Activated T-cell treated with anti-CD3 and anti-CD28 coated beads, Interleukin-2, amount 50 U/mL, for 24 hours (primary cell): ENCODE data around the gene OR1K1.

Experiments
- DNase-seq: peaks from one replicate; pipeline ENCODE4 v3.0.0-alpha.2; 2020
- H3K27ac Mint-ChIP-seq: 2 replicates; pipeline ENCODE4 v1.8.0; 2020; ENCODE audit warnings: mild to moderate bottlenecking, mixed read lengths
- H3K27me3 Mint-ChIP-seq: 2 replicates; pipeline ENCODE4 v1.8.0; 2020; ENCODE audit warnings: mixed read lengths
- H3K36me3 Mint-ChIP-seq: 2 replicates; pipeline ENCODE4 v1.8.0; 2020; ENCODE audit warnings: low read depth, mixed read lengths
- H3K4me1 Mint-ChIP-seq: 2 replicates; pipeline ENCODE4 v1.8.0; 2020; ENCODE audit warnings: low read depth, mixed read lengths
- H3K4me3 Mint-ChIP-seq: 2 replicates; pipeline ENCODE4 v1.8.0; 2020; ENCODE audit warnings: mild to moderate bottlenecking, moderate library complexity, mixed read lengths
- H3K9me3 Mint-ChIP-seq: 2 replicates; pipeline ENCODE4 v1.8.0; 2020; ENCODE audit warnings: mixed read lengths

Gene OR1K1, protein sequence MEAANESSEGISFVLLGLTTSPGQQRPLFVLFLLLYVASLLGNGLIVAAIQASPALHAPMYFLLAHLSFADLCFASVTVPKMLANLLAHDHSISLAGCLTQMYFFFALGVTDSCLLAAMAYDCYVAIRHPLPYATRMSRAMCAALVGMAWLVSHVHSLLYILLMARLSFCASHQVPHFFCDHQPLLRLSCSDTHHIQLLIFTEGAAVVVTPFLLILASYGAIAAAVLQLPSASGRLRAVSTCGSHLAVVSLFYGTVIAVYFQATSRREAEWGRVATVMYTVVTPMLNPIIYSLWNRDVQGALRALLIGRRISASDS

GRCh38 chr9:122800066-122801060 lies at the start of gene OR1K1:
TSS of gene OR1K1 (plus strand) at chr9:122800123. CDS start at chr9:122800123, 0 bp downstream.
- H3K27ac Mint-ChIP-seq = no peak within 1 kb of the TSS
- H3K27me3 Mint-ChIP-seq = no peaks in the 10 kb centered on the region
- H3K4me1 Mint-ChIP-seq = peaks cover 3% of the 10 kb centered on the region
- no peaks in the 10 kb centered on the region for H3K36me3 Mint-ChIP-seq
- H3K4me3 Mint-ChIP-seq = no peak within 1 kb of the TSS
- no peaks in the 10 kb centered on the region for H3K9me3 Mint-ChIP-seq
- no peak for DNase-seq

GRCh38 chr9:122754825-122755224 lies 45.1 kb upstream of the OR1K1 start:
- Mint-ChIP-seq H3K9me3 (peaks cover 28% of the 10 kb centered on the region), H3K27ac (no peak overlapping the region), H3K36me3 (no peaks in the 10 kb centered on the region), H3K4me1 (no peaks in the 10 kb centered on the region), H3K27me3 (peaks cover 1% of the 10 kb centered on the region), H3K4me3 (no peak overlapping the region)
- no peak for DNase-seq

- Mint-ChIP-seq H3K9me3 (peaks cover 35% of the 10 kb centered on the region), H3K27me3 (no peaks in the 10 kb centered on the region), H3K4me3 (no peak overlapping the region), H3K27ac (no peak overlapping the region), H3K36me3 (no peaks in the 10 kb centered on the region), H3K4me1 (no peaks in the 10 kb centered on the region)
- DNase-seq = no peak
Measured at GRCh38 chr9:122767817-122768216, 32.1 kb upstream of the OR1K1 start.

DNA sequence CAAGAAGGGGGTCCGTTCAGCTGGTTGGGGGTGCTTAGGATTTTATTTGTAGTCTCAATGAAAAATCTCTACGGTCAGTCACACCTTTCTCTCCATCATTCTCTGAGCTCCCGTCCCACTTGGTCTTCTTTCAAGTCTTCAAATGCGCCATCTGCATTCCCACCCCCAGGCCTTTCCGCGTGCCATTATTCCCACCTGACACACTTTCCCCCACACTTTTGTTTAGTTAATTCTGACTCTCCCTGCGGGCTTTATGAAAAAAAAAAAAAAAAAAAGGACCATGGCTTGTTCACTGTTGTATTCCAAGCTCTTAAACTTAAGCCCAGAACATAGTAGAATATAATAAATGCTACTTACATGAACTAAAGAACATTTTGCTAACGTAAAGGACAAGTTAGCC lies 22.9 kb upstream of the OR1K1 start:
- H3K36me3 Mint-ChIP-seq = no peaks in the 10 kb centered on the region

DNA sequence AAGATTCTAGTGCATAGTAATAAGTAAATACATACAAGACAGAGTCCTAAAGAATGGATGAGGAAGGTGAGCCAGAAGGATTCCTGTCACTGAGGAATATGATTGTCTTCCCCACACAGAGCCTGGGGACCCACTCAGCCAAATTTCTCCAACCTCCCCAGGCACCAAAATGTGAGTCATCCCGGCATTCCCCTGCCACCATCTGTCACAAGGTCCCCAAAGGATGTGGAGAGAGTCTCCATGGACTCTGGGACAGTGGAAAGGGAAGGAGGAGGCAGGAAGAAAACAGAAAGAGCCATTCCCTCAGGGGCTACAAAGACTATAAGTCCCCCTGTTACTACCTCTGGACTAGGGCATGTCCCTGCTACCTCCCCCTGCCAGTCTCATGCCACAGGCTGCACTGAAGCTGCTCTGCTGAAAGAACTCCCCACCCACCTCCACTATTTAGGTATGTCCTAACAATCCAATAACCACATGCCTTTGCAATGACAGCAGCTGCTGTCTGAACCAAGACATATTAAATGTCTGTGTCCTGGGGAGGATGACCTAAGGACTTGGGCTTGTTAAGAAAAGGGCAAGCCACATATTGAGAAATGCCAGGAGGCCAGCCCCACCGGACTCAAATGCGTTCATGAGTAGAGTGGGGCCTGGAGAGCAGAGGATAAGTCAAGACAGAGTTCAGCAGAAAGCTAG lies 21.8 kb upstream of the OR1K1 start:
- H3K9me3 Mint-ChIP-seq = peaks cover 2% of the 10 kb centered on the region
- H3K27ac Mint-ChIP-seq = no peak overlapping the region
- DNase-seq = no peak
- H3K36me3 Mint-ChIP-seq = no peaks in the 10 kb centered on the region
- H3K4me3 Mint-ChIP-seq = no peak overlapping the region
- H3K27me3 Mint-ChIP-seq = no peaks in the 10 kb centered on the region
- no peaks in the 10 kb centered on the region for H3K4me1 Mint-ChIP-seq

More for the DNA sequence above, 22.9 kb upstream of the OR1K1 start:
- Mint-ChIP-seq H3K27me3 (no peaks in the 10 kb centered on the region), H3K9me3 (peaks cover 8% of the 10 kb centered on the region), H3K27ac (no peak overlapping the region), H3K4me3 (no peak overlapping the region), H3K4me1 (no peaks in the 10 kb centered on the region)
- no peak for DNase-seq

GRCh38 chr9:122779181-122779580 lies 20.7 kb upstream of the OR1K1 start:
- no peaks in the 10 kb centered on the region for H3K27me3 Mint-ChIP-seq
- H3K9me3 Mint-ChIP-seq = no peaks in the 10 kb centered on the region
- DNase-seq = no peak
- H3K4me3 Mint-ChIP-seq = no peak overlapping the region
- H3K27ac Mint-ChIP-seq = no peak overlapping the region
- H3K36me3 Mint-ChIP-seq = no peaks in the 10 kb centered on the region
- H3K4me1 Mint-ChIP-seq = no peaks in the 10 kb centered on the region

DNA sequence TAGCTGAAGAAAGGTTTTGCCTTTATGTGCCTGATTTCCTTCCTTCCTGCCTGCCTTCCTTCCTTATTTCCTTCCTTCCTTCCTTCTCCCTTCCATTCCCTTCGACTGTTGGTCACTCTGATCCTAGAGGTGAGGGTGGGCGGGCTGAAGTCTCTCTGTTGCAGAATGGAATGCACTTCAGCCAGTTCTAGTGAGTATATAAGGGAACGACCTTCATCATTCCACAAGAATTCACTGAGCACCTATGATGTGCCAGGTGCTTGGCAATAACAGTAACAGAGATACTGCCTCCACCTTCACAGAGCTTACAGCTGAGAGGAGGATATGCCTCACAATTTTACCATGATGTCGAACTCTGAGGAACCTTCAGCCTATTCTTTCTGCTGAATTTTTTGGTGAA lies 19.9 kb upstream of the OR1K1 start:
- Mint-ChIP-seq H3K4me1 (no peaks in the 10 kb centered on the region), H3K4me3 (no peak overlapping the region)

GRCh38 chr9:122781671-122782070 lies 18.3 kb upstream of the OR1K1 start:
- no peaks in the 10 kb centered on the region for H3K27me3 Mint-ChIP-seq
- H3K9me3 Mint-ChIP-seq = no peaks in the 10 kb centered on the region
- no peak for DNase-seq
- no peak overlapping the region for H3K4me3 Mint-ChIP-seq
- H3K27ac Mint-ChIP-seq = no peak overlapping the region
- no peaks in the 10 kb centered on the region for H3K36me3 Mint-ChIP-seq
- H3K4me1 Mint-ChIP-seq = no peaks in the 10 kb centered on the region

More for the DNA sequence above, 19.9 kb upstream of the OR1K1 start:
- Mint-ChIP-seq H3K27me3 (no peaks in the 10 kb centered on the region), H3K36me3 (no peaks in the 10 kb centered on the region), H3K9me3 (no peaks in the 10 kb centered on the region), H3K27ac (no peak overlapping the region)
- DNase-seq = no peak

GRCh38 chr9:122785269-122785668 lies 14.7 kb upstream of the OR1K1 start:
- no peaks in the 10 kb centered on the region for H3K27me3 Mint-ChIP-seq
- H3K4me1 Mint-ChIP-seq = no peaks in the 10 kb centered on the region
- H3K36me3 Mint-ChIP-seq = no peaks in the 10 kb centered on the region
- no peak overlapping the region for H3K27ac Mint-ChIP-seq
- H3K9me3 Mint-ChIP-seq = no peaks in the 10 kb centered on the region
- no peak for DNase-seq
- no peak overlapping the region for H3K4me3 Mint-ChIP-seq

DNA sequence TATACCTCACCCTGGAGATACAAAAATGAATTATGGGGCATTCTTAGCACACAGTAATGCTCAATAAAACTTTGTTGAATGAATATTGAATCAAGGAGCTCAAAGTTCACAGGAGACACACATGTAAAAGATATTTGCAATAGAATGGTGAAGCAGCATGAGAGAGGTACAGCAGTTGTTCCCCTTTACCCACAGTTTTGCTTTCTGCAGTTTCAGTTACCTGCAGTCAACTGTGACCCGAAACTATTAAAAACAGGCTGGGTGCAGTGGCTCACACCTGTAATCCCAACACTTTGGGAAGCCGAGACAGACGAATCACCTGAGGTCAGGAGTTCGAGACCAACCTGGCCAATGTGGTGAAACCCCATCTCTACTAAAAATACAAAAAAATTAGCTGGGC lies 13.6 kb upstream of the OR1K1 start:
- Mint-ChIP-seq H3K27ac (no peak overlapping the region), H3K27me3 (no peaks in the 10 kb centered on the region), H3K4me3 (no peak overlapping the region), H3K4me1 (no peaks in the 10 kb centered on the region), H3K9me3 (no peaks in the 10 kb centered on the region), H3K36me3 (no peaks in the 10 kb centered on the region)
- no peak for DNase-seq

DNA sequence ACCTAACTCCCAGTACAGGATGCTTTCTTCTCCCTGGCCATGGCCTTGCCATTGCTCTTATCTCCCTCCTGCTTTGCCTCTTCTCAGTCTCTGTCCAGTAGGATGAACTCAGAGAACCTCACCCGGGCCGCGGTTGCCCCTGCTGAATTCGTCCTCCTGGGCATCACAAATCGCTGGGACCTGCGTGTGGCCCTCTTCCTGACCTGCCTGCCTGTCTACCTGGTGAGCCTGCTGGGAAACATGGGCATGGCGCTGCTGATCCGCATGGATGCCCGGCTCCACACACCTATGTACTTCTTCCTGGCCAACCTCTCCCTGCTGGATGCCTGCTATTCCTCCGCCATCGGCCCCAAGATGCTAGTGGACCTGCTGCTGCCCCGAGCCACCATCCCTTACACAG lies 11.1 kb upstream of the OR1K1 start, which contains the start of gene OR5C1:
OR5C1 (plus strand) TSS at position 103 of the 400 bp plus-strand sequence; CDS start at position 103, 0 bp downstream.
- no peaks in the 10 kb centered on the region for H3K36me3 Mint-ChIP-seq
- H3K27ac Mint-ChIP-seq = no peak within 1 kb of the TSS
- no peaks in the 10 kb centered on the region for H3K9me3 Mint-ChIP-seq
- DNase-seq = no peak
- H3K4me3 Mint-ChIP-seq = no peak within 1 kb of the TSS
- no peaks in the 10 kb centered on the region for H3K4me1 Mint-ChIP-seq
- no peaks in the 10 kb centered on the region for H3K27me3 Mint-ChIP-seq

DNA sequence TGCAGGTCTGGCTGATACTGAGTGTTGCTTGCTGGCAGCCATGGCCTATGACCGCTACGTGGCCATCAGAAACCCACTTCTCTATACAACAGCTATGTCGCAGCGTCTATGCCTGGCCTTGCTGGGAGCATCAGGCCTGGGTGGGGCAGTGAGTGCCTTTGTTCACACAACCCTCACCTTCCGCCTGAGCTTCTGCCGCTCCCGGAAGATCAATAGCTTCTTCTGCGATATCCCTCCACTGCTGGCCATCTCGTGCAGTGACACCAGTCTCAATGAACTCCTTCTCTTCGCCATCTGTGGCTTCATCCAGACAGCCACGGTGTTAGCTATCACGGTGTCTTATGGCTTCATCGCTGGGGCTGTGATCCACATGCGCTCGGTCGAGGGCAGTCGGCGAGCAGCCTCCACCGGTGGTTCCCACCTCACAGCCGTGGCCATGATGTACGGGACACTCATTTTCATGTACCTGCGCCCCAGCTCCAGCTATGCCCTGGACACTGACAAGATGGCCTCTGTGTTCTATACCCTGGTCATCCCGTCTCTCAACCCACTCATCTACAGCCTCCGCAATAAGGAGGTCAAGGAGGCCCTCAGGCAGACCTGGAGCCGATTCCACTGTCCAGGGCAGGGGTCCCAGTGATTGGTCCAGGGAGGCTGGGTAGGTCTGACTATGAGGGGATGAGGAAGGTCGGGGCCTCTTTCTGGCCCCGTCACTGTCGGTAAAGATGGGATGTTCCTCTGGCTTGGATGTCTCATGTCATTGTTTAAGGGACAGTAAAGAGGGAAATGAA lies 10.5 kb upstream of the OR1K1 start:
- no peaks in the 10 kb centered on the region for H3K9me3 Mint-ChIP-seq
- H3K4me3 Mint-ChIP-seq = no peak overlapping the region
- H3K36me3 Mint-ChIP-seq = no peaks in the 10 kb centered on the region
- H3K27me3 Mint-ChIP-seq = no peaks in the 10 kb centered on the region
- H3K27ac Mint-ChIP-seq = no peak overlapping the region
- no peaks in the 10 kb centered on the region for H3K4me1 Mint-ChIP-seq
- no peak for DNase-seq

DNA sequence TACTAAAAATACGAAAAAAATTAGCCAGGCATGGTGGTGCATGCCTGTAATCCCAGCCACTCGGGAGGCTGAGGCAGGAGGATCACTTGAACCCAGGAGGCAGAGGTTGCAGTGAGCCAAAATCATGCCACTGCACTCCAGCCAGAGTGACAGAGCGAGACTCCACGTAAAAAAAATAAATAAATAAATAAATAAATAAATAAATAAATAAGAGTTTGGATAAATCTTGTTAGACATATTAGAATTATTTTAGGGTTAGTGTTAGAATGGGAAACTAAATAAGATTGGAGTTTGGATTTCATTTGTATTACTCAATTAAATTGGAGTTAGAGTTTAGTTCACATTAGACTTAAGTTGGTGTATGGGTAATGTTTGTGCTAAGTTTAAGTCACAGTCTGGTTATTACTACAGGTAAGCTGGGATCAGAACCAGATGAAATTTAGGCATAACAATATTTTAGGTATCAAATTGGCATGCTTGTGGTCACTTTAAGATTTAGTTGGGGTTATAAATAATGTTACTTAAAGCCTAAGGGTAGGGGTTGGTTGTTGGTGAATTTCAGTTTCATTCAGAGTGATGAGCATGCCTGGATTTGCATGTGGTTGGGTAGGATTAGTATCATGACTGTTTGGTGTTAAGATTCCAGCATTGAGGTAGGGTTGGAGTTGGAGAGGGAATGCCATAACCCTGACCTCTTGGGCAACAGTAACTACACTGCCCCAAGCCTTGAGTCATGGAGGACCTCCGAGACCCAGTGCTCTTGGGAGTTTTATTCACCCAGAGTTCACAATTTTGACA lies 7.9 kb upstream of the OR1K1 start:
- Mint-ChIP-seq H3K36me3 (no peaks in the 10 kb centered on the region), H3K27ac (no peak overlapping the region), H3K4me1 (no peaks in the 10 kb centered on the region), H3K27me3 (no peaks in the 10 kb centered on the region), H3K4me3 (no peak overlapping the region), H3K9me3 (no peaks in the 10 kb centered on the region)
- DNase-seq = no peak
